Transverse colon (tissue), 3 donors: Measurements from ENCODE around the gene GIGYF1.

Source experiments
- CTCF ChIP-seq, 5 experiments: fragments of 200-600 bp in 3 of 5; fragments of 450-650 bp in 2 of 5; sonication (generic) in 3 of 5; IDR thresholded peaks; 1 replicate in 2 of 5; 2 replicates in 3 of 5; pipeline ENCODE4 v1.5.1; 2016 to 2017; ENCODE audit warnings: antibody characterized with exemption in 5 of 5, inconsistent platforms in 3 of 5, mild to moderate bottlenecking in 2 of 5, moderate library complexity in 1 of 5
- EP300 ChIP-seq: sonication (generic); formaldehyde crosslinking; IDR thresholded peaks from one replicate; pipeline ENCODE4 v1.6.1; 2017; ENCODE audit warnings: antibody characterized with exemption, low read depth
- POLR2A ChIP-seq: fragments of 450-650 bp; IDR thresholded peaks from one replicate; pipeline ENCODE4 v1.6.1; 2016; ENCODE audit warnings: antibody characterized with exemption, mild to moderate bottlenecking, moderate library complexity

GRCh38 chr7:100688326-100688860 lies 5.7 kb downstream of the GIGYF1 start:
- TF ChIP-seq POLR2A (no peak), EP300 (no peak), CTCF (IDR thresholded peaks at IDR 0.05) (no peak)
